Esophagus squamous epithelium (tissue), 4 donors: Measurements from ENCODE around the gene ITFG1.

Source experiments
- CTCF ChIP-seq, 6 experiments: fragments of 450-650 bp in 4 of 6; fragments of 200-600 bp in 2 of 6; sonication (generic) in 2 of 6; IDR thresholded peaks; one replicate each; pipeline ENCODE4 v1.5.1; 2016 to 2019; ENCODE audit warnings: antibody characterized with exemption in 6 of 6, mild to moderate bottlenecking in 4 of 6, moderate library complexity in 4 of 6
- POLR2A ChIP-seq, 4 donors: fragments of 450-650 bp; IDR thresholded peaks; one replicate each; pipeline ENCODE4 v1.6.1; 2017; ENCODE audit warnings: antibody characterized with exemption in 4 of 4, mild to moderate bottlenecking in 4 of 4, moderate library complexity in 3 of 4

DNA sequence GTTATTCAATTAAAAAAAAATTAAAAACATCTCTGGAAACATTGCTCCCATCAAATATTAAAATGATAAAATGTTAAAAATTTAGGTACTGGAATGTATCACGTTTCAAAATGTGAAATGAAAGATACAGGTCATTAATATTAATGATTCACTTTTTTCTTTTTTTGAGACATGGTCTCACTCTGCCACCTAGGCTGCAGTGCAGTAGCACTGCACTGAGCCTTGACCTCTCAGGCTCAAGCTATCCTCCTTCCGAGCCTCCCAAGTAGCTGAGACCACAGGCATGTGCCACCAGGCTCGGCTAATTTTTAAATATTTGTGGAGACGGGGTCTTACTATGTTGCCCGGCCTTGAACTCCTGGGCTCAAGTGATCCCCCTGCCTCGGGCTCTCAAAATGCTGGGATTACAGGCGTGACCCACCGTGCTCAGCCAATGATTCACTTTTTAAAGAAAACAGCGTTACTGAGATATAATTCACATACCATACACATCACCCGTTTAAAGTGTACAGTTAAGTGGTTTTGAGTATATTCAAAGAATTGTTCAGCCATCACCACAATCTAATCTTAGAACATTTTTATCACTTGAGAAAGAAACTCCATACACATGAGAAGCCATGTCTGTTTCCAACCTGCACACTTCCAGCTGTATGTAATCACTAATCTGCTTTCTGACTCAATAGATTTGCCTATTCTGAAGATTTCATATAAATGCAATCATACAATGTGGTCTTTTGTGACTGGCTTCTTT is 298.0 kb downstream of the ITFG1 start:
- TF ChIP-seq CTCF (IDR thresholded peaks at IDR 0.05) (no peak), POLR2A (IDR thresholded peaks at IDR 0.05) (no peak)
